ENCODE data around the gene MAT2A. TPM values are rescaled to one million over a fixed set of nuclear protein-coding genes. Genes with fewer than 3 reads are reported as not detected.

The MAT2A gene
- total RNA-seq, 1 donor from 2014 or later = 145 TPM

- TF ChIP-seq CTCF (IDR thresholded peaks at IDR 0.05; ENCODE audit: borderline replicate concordance) = no peak
- H3K4me1 ChIP-seq = peaks cover 26% of the 10 kb centered on the region
- no peaks in the 10 kb centered on the region for H3K27me3 ChIP-seq (ENCODE audit: low read depth)
- no peak overlapping the region for H3K4me3 ChIP-seq
- no peaks in the 10 kb centered on the region for H3K9me3 ChIP-seq (replicated peaks)
- intact Hi-C loops (cut with micrococcal nuclease) = no loop called here
- no peak for DNase-seq
- H3K36me3 ChIP-seq = no peaks in the 10 kb centered on the region
- no peak overlapping the region for H3K27ac ChIP-seq (replicated peaks)
Measured at GRCh38 chr2:85527787-85528186, 11.2 kb upstream of the MAT2A start.

GRCh38 chr2:85528355-85528754 lies 10.6 kb upstream of the MAT2A start:
- H3K27ac ChIP-seq (replicated peaks) = no peak overlapping the region
- peaks cover 23% of the 10 kb centered on the region for H3K4me1 ChIP-seq
- H3K27me3 ChIP-seq (ENCODE audit: low read depth) = no peaks in the 10 kb centered on the region
- no peaks in the 10 kb centered on the region for H3K9me3 ChIP-seq (replicated peaks)
- no peak for TF ChIP-seq CTCF (IDR thresholded peaks at IDR 0.05; ENCODE audit: borderline replicate concordance)
- H3K4me3 ChIP-seq = no peak overlapping the region
- no peaks in the 10 kb centered on the region for H3K36me3 ChIP-seq
- intact Hi-C loops (cut with micrococcal nuclease) = no loop called here
- no peak for DNase-seq

GRCh38 chr2:85529809-85530208 lies 9.2 kb upstream of the MAT2A start:
- H3K4me1 ChIP-seq = peaks cover 10% of the 10 kb centered on the region
- no peak overlapping the region for H3K4me3 ChIP-seq
- H3K27me3 ChIP-seq (ENCODE audit: low read depth) = no peaks in the 10 kb centered on the region
- TF ChIP-seq CTCF (IDR thresholded peaks at IDR 0.05; ENCODE audit: borderline replicate concordance) = no peak
- H3K27ac ChIP-seq (replicated peaks) = no peak overlapping the region
- no peaks in the 10 kb centered on the region for H3K36me3 ChIP-seq
- no peak for DNase-seq
- H3K9me3 ChIP-seq (replicated peaks) = no peaks in the 10 kb centered on the region
- intact Hi-C loops (cut with micrococcal nuclease) = no loop called here

DNA sequence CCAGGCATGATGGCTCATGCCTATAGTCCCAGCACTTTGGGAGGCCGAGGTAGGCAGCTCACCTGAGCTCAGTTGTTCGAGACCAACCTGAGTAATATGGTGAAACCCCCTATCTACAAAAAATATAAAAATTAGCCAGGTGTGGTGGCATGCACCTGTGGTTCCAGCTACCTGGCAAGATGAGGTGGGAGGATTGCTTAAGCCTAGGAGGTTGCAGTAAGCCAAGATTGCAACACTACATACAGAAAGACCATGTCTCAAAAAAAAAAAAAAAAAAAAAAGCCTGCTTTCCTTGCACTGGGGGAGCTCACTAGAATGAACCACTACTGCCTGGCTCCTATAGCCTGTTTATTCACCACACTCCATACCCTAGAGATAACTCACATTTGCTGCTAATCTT lies 7.4 kb upstream of the MAT2A start:
- no peak overlapping the region for H3K27ac ChIP-seq (replicated peaks)
- intact Hi-C loops (cut with micrococcal nuclease) = no loop called here
- no peak for DNase-seq
- H3K4me3 ChIP-seq = no peak overlapping the region
- peaks cover 3% of the 10 kb centered on the region for H3K4me1 ChIP-seq
- no peaks in the 10 kb centered on the region for H3K27me3 ChIP-seq (ENCODE audit: low read depth)
- H3K36me3 ChIP-seq = no peaks in the 10 kb centered on the region
- TF ChIP-seq CTCF (IDR thresholded peaks at IDR 0.05; ENCODE audit: borderline replicate concordance) = no peak
- no peaks in the 10 kb centered on the region for H3K9me3 ChIP-seq (replicated peaks)

DNA sequence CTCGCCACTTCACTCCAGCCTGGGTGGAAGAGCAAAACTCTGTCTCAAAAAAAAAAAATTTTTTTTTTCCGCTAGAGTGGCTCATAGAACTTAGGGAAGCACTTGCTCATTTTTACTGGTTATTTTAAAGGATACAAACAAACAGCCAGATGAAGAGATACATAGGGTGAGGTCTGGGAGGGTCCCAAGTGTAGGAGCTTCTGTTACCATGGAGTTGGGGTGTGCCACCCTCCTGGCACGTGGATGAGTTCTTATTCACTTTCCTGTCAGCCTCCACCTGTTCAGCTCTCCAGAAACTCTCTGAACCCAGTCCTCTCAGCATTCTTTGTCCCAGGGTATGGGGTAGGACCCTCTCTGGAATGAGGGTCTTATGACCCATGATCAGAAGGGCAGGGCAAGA lies 4.9 kb upstream of the MAT2A start:
- no peak overlapping the region for H3K27ac ChIP-seq (replicated peaks)
- H3K36me3 ChIP-seq = no peaks in the 10 kb centered on the region
- no peaks in the 10 kb centered on the region for H3K27me3 ChIP-seq (ENCODE audit: low read depth)
- DNase-seq = no peak
- H3K4me1 ChIP-seq = peaks cover 22% of the 10 kb centered on the region
- intact Hi-C loops (cut with micrococcal nuclease) = no loop called here
- TF ChIP-seq CTCF (IDR thresholded peaks at IDR 0.05; ENCODE audit: borderline replicate concordance) = no peak
- H3K4me3 ChIP-seq = no peak overlapping the region
- H3K9me3 ChIP-seq (replicated peaks) = no peaks in the 10 kb centered on the region

DNA sequence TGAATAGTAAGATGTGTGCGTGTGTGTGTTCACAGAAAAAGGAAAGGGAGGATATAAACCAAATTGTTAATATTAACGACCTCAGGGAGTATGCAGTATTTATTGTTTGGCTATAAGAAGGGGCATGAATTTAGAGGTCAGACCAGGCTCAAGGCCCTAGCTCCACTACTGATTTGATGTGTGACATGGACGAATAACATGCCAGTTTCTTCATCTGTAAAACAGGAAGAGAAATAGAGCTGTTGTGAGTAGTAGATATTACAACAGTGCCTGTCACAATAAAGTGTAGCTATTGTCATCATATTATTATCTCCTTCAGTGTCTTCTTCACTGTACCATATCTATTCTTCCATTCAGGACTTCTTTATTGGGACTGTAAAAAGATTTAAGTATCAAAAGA lies 4.1 kb upstream of the MAT2A start:
- Histone ChIP-seq H3K36me3 (no peaks in the 10 kb centered on the region), H3K27me3 (ENCODE audit: low read depth) (no peaks in the 10 kb centered on the region), H3K4me3 (no peak overlapping the region), H3K4me1 (peaks cover 29% of the 10 kb centered on the region), H3K27ac (replicated peaks) (no peak overlapping the region), H3K9me3 (replicated peaks) (no peaks in the 10 kb centered on the region)
- intact Hi-C loops (cut with micrococcal nuclease) = no loop called here
- no peak for DNase-seq
- TF ChIP-seq CTCF (IDR thresholded peaks at IDR 0.05; ENCODE audit: borderline replicate concordance) = no peak

Data from left ventricle myocardium inferior (tissue), 1 donor.